IMR-90 (cell line): Measurements from ENCODE around the gene PGS1. TPM values are rescaled to one million over a fixed set of nuclear protein-coding genes. Genes with fewer than 3 reads are reported as not detected.

Experiments used
- BHLHE40 ChIP-seq: fragments of 150-350 bp; IDR thresholded peaks from 2 replicates; pipeline ENCODE4 v1.6.1; 2016; ENCODE audit warnings: mild to moderate bottlenecking, low read depth, low read length
- CEBPB ChIP-seq: IDR thresholded peaks from 2 replicates; pipeline ENCODE4 v1.6.1; 2012; ENCODE audit warnings: low read depth, low read length, improper control_type of control experiment
- CHD1 ChIP-seq: IDR thresholded peaks from 2 replicates; pipeline ENCODE4 v1.6.1; 2012; ENCODE audit warnings: low read depth, low read length, improper control_type of control experiment
- ELK1 ChIP-seq: fragments of 150-350 bp; IDR thresholded peaks from 2 replicates; pipeline ENCODE4 v1.6.1; 2016; ENCODE audit warnings: low read depth, mild to moderate bottlenecking, low read length, moderate library complexity, borderline replicate concordance
- FOS ChIP-seq: fragments of 150-350 bp; IDR thresholded peaks from 2 replicates; pipeline ENCODE4 v1.6.1; 2016; ENCODE audit warnings: low read depth, low read length
- MXI1 ChIP-seq: IDR thresholded peaks from 2 replicates; pipeline ENCODE4 v1.6.1; 2012; ENCODE audit warnings: low read depth, mild to moderate bottlenecking, low read length, moderate library complexity, borderline replicate concordance
- POLR2A ChIP-seq: IDR thresholded peaks from 2 replicates; pipeline ENCODE4 v1.6.1; 2012; ENCODE audit warnings: mild to moderate bottlenecking, low read depth, low read length
- RAD21 ChIP-seq: IDR thresholded peaks from 2 replicates; pipeline ENCODE4 v1.6.1; 2012; ENCODE audit warnings: low read length, improper control_type of control experiment
- polyA plus RNA-seq, 3 experiments: library from polyadenylated mRNA; depleted of rRNA; stranded (reverse); fragments of >200 nt; gene quantifications; 2 replicates each; pipeline ENCODE4 v1.2.3, GENCODE V29; 2012; ENCODE audit warnings: low replicate concordance in 1 of 3
- total RNA-seq: library from RNA; depleted of rRNA; stranded (reverse); fragments of >200 nt; gene quantifications from 2 replicates; pipeline ENCODE4 v1.2.3, GENCODE V29; 2012

PGS1 gene
- total and polyA plus RNA-seq, 2 of the 4 experiments (the other 2 are of a cell fraction): 18.5 to 43.2 TPM

GRCh38 chr17:78419970-78420815 lies 41.7 kb downstream of the PGS1 start (continued):
- TF ChIP-seq ELK1 (no peak), BHLHE40 (no peak), POLR2A (no peak), RAD21 (no peak), CEBPB (no peak), CHD1 (no peak), MXI1 (no peak), FOS (no peak)
